Measurements from ENCODE around the gene B9D1. TPM values are rescaled to one million over a fixed set of nuclear protein-coding genes. Genes with fewer than 3 reads are reported as not detected.

The B9D1 gene
- 25.9 and 40.8 TPM in 2 replicates for total RNA-seq

- DNase-seq (ENCODE audit: low read depth): peak; percentile 76
Measured at GRCh38 chr17:19362277-19363113, at the start of gene B9D1. Gene B9D1 (minus strand): TSS chr17:19362723. CDS start chr17:19362569, 154 bp downstream.

DNA sequence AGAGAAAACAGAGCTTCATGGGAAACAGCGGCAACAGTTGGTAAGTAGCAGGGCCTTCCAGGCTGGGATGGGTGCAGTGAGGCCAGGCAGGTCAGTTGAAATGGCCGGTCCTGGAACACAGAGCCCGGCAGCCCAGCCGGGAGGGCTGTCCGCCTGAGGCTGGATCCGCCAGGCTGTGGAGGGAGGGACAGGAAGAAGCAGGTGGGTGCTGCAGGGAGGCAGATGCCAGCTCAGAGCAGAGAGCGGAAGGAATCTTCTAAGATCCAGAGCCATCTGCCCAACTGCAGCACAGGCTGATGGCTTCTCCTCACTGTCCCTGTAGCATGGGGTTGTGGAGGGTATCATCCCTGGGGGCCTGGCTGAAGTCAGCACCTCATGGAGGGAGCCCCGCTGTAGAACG, 49.1 kb upstream of the B9D1 start:
- DNase-seq (ENCODE audit: low read depth): no peak

- DNase-seq (ENCODE audit: low read depth): no peak
Measured at GRCh38 chr17:19410875-19411620, 48.5 kb upstream of the B9D1 start, which contains the start of gene RNF112. Gene RNF112 (plus strand): TSS chr17:19411232. CDS start chr17:19411409, 177 bp downstream.

- DNase-seq (ENCODE audit: low read depth): no peak
Measured at GRCh38 chr17:19410091-19410490, 47.6 kb upstream of the B9D1 start.

- DNase-seq (ENCODE audit: low read depth): peak; percentile 61
Measured at GRCh38 chr17:19409509-19409908, 47.0 kb upstream of the B9D1 start.

DNA sequence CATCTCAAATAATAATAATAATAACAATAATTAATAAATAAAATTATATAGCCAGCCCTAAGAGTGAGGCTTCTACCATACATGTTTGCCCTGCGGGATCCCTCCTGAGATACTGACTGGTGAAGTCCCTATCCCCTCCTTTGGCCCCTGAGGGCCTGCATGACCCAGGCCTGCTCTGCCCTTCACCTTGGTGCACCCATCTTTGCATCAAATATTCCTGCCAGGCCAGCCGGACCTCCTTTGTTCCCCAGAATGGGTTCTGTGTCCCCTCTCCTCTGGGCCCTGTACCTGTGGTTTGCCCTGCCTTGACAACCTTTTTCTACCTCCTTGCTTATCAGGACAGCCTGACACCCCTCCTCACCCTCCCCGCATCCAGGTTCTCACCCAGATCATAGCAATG, 46.5 kb upstream of the B9D1 start:
- no peak for DNase-seq (ENCODE audit: low read depth)

DNA sequence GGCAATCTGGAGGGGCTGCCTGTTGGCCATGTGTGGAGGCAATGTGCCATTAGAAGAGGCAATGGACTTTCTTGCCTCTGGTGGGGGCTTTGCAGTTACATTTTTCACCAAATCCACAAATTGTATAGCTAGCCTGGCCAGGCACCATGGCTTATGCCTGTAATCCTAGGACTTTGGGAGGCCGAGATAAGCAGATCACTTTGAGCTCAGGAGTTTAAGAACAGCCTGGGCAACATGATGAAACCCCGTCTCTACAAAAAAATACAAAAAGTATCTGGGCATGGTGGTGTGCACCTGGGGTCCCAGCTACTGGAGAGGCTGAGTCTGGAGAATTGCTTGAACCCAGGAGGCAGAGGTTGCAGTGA, 45.8 kb upstream of the B9D1 start:
- no peak for DNase-seq (ENCODE audit: low read depth)

GRCh38 chr17:19407601-19408345, 45.2 kb upstream of the B9D1 start:
- DNase-seq (ENCODE audit: low read depth): no peak

DNA sequence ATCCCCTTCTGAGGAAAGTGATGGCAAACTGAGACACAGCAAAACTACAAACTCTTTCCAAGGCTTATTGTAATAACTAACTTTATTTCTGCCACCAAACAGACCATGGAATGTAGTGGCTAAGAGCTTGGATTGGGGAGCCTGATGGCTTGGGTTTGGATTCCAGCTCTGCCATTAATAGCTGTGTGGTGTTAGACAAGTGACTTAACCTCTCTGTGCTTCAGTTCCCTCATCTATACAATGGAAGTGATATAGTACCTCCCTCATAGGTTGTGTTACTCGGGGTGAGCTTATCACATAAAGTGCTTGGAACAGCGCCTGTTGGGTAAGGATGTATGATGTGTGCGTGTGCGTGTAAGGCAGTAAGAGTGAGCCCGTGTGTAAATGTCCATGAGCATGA, 42.6 kb upstream of the B9D1 start:
- no peak for DNase-seq (ENCODE audit: low read depth)

- DNase-seq (ENCODE audit: low read depth): no peak
Measured at GRCh38 chr17:19404264-19404663, 41.7 kb upstream of the B9D1 start.

GRCh38 chr17:19403021-19403420, 40.5 kb upstream of the B9D1 start:
- no peak for DNase-seq (ENCODE audit: low read depth)

DNA sequence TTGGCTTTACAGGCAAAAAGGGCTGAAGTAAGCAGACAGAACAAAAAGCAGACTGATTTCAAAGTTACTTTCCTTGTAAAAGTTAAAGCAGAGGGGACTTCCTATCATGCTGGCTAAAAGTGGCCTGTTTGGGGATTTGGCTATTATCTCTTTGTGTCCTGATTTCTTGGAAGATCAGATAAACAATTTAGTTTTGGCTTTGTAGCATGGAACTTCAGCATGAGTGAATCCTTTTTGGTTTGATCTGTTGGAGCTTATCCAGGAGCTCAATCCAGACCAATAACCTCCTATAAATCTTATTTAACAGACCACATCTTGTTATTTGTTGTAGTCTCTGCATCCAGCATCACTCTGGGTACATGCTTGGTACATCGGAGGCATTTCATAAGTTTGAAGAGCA, 39.6 kb upstream of the B9D1 start:
- no peak for DNase-seq (ENCODE audit: low read depth)

DNA sequence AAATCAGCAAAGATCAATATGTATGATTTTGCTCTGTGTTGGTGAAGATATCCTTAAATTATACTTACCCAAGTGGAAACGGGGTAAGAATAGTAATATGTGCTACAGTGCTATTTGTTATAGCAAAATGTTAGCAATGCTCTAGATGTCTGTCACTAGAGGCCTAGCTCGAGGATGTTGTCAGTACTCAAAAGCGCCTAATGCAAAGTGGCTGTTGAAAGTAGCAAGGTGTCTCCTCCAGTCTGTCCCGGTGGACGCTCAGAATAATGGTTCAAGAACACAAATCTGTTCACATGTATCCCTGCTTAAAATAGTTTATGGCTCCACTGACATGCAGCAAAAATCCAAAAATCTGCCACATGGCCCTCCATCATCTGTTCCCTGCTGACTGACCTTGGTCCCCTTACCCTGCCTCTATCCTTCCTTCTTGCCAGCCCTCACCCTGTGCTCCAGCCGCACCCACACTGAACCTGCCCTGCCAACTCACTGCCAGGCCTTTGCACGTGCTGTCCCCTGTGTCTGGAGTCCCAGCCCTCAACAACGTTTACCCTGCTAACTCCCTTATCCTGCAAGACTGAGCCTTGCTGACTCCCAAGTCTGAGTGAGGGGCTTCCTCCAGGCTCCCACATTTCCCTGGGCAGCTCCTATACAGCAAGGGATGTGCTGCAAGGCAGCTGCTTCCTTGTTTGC, 38.9 kb upstream of the B9D1 start:
- DNase-seq (ENCODE audit: low read depth): no peak

GRCh38 chr17:19399750-19400450, 37.4 kb upstream of the B9D1 start:
- DNase-seq (ENCODE audit: low read depth): no peak

- DNase-seq (ENCODE audit: low read depth): peak; percentile 40
Measured at GRCh38 chr17:19398301-19399181, 36.0 kb upstream of the B9D1 start.

DNA sequence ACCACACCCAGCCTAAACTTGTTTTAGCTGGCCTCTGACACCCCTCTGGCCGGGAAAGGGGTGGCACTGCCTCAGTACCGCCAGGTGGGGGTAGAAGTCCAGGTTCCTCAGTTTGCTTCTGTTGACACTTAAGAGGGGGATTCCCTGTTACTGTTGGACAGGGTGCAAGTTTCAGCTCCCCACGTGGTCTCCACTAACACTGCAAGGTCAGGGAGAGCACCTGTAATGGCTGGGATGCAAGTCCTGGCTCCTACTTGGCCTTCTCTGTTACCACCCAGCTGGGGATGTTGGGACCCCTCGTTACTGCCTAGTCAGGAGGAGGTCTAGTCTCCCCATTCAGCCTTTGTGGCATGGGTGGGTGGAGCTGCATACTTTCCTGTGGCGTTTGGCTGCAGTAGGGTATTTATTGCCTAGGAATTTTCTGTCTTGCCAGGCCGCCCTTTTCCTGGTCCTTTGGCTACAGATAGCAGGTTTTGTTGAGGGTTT, 35.1 kb upstream of the B9D1 start:
- no peak for DNase-seq (ENCODE audit: low read depth)

- DNase-seq (ENCODE audit: low read depth): no peak
Measured at GRCh38 chr17:19392303-19392702, 29.8 kb upstream of the B9D1 start.

- DNase-seq (ENCODE audit: low read depth): no peak
Measured at GRCh38 chr17:19391432-19391831, 28.9 kb upstream of the B9D1 start.

DNA sequence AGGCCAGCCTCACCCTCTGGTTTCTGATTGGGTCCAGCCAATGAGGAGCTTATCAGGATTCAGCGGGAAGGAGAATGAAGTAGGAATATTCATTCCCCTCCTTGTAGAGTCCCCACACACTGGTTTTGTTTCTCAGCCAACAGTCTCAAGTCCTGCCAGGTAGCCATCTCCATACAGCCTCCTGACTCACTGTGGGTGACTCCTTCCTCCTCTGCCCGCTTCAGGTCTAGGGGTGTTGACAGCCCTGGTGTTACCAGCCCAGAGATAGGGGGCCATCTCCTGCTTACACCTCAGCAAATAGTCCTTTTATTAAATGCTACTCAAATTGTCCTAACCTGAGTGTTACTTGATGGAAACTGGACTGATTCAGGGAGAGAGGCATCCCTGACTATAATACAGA, 28.4 kb upstream of the B9D1 start:
- no peak for DNase-seq (ENCODE audit: low read depth)

All from renal cortical epithelial cell (primary cell).